HEK293 (cell line): ENCODE results near the gene HDAC11.

Source experiments
- CTCF ChIA-PET: fragments of 350-600 bp; formaldehyde crosslinking; extraction: SDS; loops from one replicate; lab custom pipeline; 2021; ENCODE audit warnings: antibody characterized with exemption; lab: Yijun Ruan, JAX
- POLR2A ChIA-PET: fragments of 300-600 bp; formaldehyde crosslinking; extraction: SDS; loops from one replicate; lab custom pipeline; 2020; ENCODE audit warnings: antibody characterized with exemption, inconsistent platforms; lab: Yijun Ruan, JAX
- H3K27ac ChIP-seq: fragments of 200-500 bp; sonication (Bioruptor generic); 2 replicates; pipeline ENCODE4 v1.5.1; 2014; ENCODE audit warnings: low read depth, low read length, control low read depth, inconsistent platforms; ENCODE audit errors: extremely low read depth
- H3K36me3 ChIP-seq, 2 experiments: fragments of 200-500 bp in 1 of 2; sonication (Bioruptor generic) in 1 of 2; 1 replicate in 1 of 2; 2 replicates in 1 of 2; pipeline ENCODE4 v1.5.1; 2014 to 2017; ENCODE audit warnings: inconsistent platforms in 2 of 2, low read length in 2 of 2; ENCODE audit not compliant: control insufficient read depth in 2 of 2, insufficient read depth in 1 of 2
- H3K4me1 ChIP-seq: fragments of 200-500 bp; sonication (Bioruptor generic); 2 replicates; pipeline ENCODE4 v1.5.1; 2014; ENCODE audit warnings: mild to moderate bottlenecking, low read length, inconsistent platforms; ENCODE audit not compliant: control insufficient read depth, insufficient read depth
- H3K4me3 ChIP-seq: 2 replicates; pipeline ENCODE4 v1.5.1; 2011; ENCODE audit warnings: low read depth, mild to moderate bottlenecking, control low read depth, low read length, moderate library complexity
- H3K9me3 ChIP-seq: fragments of 200-500 bp; sonication (Bioruptor generic); 2 replicates; pipeline ENCODE4 v1.5.1; 2014; ENCODE audit warnings: low read depth, low read length, inconsistent platforms; ENCODE audit not compliant: control insufficient read depth, insufficient read depth
- CTCF ChIP-seq: fragments of 450-650 bp; formaldehyde crosslinking; IDR thresholded peaks from 2 replicates; pipeline ENCODE4 v1.5.1; 2016; ENCODE audit warnings: missing biosample characterization, missing genetic modification characterization
- GLIS1 ChIP-seq: fragments of 450-650 bp; formaldehyde crosslinking; IDR thresholded peaks from 2 replicates; pipeline ENCODE4 v1.5.1; 2016; ENCODE audit warnings: missing biosample characterization, missing genetic modification characterization
- IKZF3 ChIP-seq: fragments of 450-650 bp; IDR thresholded peaks from 2 replicates; pipeline ENCODE4 v1.5.0; 2018; ENCODE audit warnings: missing biosample characterization, mild to moderate bottlenecking, missing genetic modification characterization, moderate library complexity
- MZF1 ChIP-seq: fragments of 450-650 bp; formaldehyde crosslinking; IDR thresholded peaks from 2 replicates; pipeline ENCODE4 v1.5.1; 2017; ENCODE audit warnings: missing biosample characterization, missing genetic modification characterization, borderline replicate concordance
- PRDM6 ChIP-seq: fragments of 450-650 bp; formaldehyde crosslinking; IDR thresholded peaks from 2 replicates; pipeline ENCODE4 v1.5.1; 2017; ENCODE audit warnings: missing biosample characterization, missing genetic modification characterization
- SP2 ChIP-seq: fragments of 450-650 bp; formaldehyde crosslinking; IDR thresholded peaks from 2 replicates; pipeline ENCODE4 v1.5.1; 2016; ENCODE audit warnings: missing biosample characterization, missing genetic modification characterization
- TCF7L2 ChIP-seq: IDR thresholded peaks from 2 replicates; pipeline ENCODE4 v1.6.1; 2011; ENCODE audit warnings: low read depth, mild to moderate bottlenecking, inconsistent platforms, low read length, moderate library complexity, borderline replicate concordance
- WT1 ChIP-seq: fragments of 450-650 bp; formaldehyde crosslinking; IDR thresholded peaks from 2 replicates; pipeline ENCODE4 v1.5.1; 2016; ENCODE audit warnings: missing biosample characterization, missing genetic modification characterization
- ZIC2 ChIP-seq: fragments of 450-650 bp; formaldehyde crosslinking; IDR thresholded peaks from 2 replicates; pipeline ENCODE4 v1.5.1; 2016; ENCODE audit warnings: missing biosample characterization, missing genetic modification characterization
- ZNF148 ChIP-seq: fragments of 450-650 bp; formaldehyde crosslinking; IDR thresholded peaks from 2 replicates; pipeline ENCODE4 v1.5.0; 2017; ENCODE audit warnings: missing biosample characterization, missing genetic modification characterization, borderline replicate concordance
- ZNF16 ChIP-seq: fragments of 450-650 bp; formaldehyde crosslinking; IDR thresholded peaks from 2 replicates; pipeline ENCODE4 v1.5.1; 2016; ENCODE audit warnings: low read depth, missing biosample characterization, missing genetic modification characterization
- ZNF175 ChIP-seq: fragments of 450-650 bp; formaldehyde crosslinking; IDR thresholded peaks from 2 replicates; pipeline ENCODE4 v1.5.1; 2016; ENCODE audit warnings: missing biosample characterization, missing genetic modification characterization
- ZNF335 ChIP-seq: fragments of 450-650 bp; formaldehyde crosslinking; conservative IDR thresholded peaks from 2 replicates; pipeline ENCODE4 v1.5.1; 2016; ENCODE audit warnings: missing biosample characterization, missing genetic modification characterization
- ZNF341 ChIP-seq: fragments of 450-650 bp; formaldehyde crosslinking; IDR thresholded peaks from 2 replicates; pipeline ENCODE4; 2016; ENCODE audit warnings: low read depth, missing biosample characterization, missing genetic modification characterization
- ZNF404 ChIP-seq: fragments of 450-650 bp; formaldehyde crosslinking; IDR thresholded peaks from 2 replicates; pipeline ENCODE4 v1.5.1; 2017; ENCODE audit warnings: missing biosample characterization, missing genetic modification characterization
- ZNF473 ChIP-seq: fragments of 450-650 bp; formaldehyde crosslinking; IDR thresholded peaks from 2 replicates; pipeline ENCODE4 v1.5.1; 2017; ENCODE audit warnings: missing biosample characterization, missing genetic modification characterization
- ZNF488 ChIP-seq: fragments of 450-650 bp; formaldehyde crosslinking; IDR thresholded peaks from 2 replicates; pipeline ENCODE4 v1.5.1; 2016; ENCODE audit warnings: missing biosample characterization, missing genetic modification characterization
- ZNF544 ChIP-seq: fragments of 450-650 bp; formaldehyde crosslinking; IDR thresholded peaks from 2 replicates; pipeline ENCODE4 v1.5.0; 2017; ENCODE audit warnings: missing biosample characterization, missing genetic modification characterization
- ZNF692 ChIP-seq: fragments of 450-650 bp; formaldehyde crosslinking; IDR thresholded peaks from 2 replicates; pipeline ENCODE4 v1.5.1; 2016; ENCODE audit warnings: missing biosample characterization, missing genetic modification characterization
- ZNF791 ChIP-seq: fragments of 450-650 bp; formaldehyde crosslinking; IDR thresholded peaks from 2 replicates; pipeline ENCODE4 v1.5.1; 2016; ENCODE audit warnings: missing biosample characterization, missing genetic modification characterization
- ZSCAN23 ChIP-seq: fragments of 450-650 bp; formaldehyde crosslinking; IDR thresholded peaks from 2 replicates; pipeline ENCODE4 v1.5.1; 2016; ENCODE audit warnings: missing biosample characterization, missing genetic modification characterization
- ZSCAN4 ChIP-seq: fragments of 450-650 bp; formaldehyde crosslinking; IDR thresholded peaks from 2 replicates; pipeline ENCODE4 v1.5.1; 2017; ENCODE audit warnings: missing biosample characterization, missing genetic modification characterization

Gene HDAC11

GRCh38 chr3:13539671-13540070 is 59.6 kb downstream of the HDAC11 start:
- H3K4me1 ChIP-seq, result no peaks in the 10 kb centered on the region
- no peak overlapping the region for H3K4me3 ChIP-seq
- H3K9me3 ChIP-seq, result no peaks in the 10 kb centered on the region
- ChIA-PET CTCF (interaction anchor here (0.7 to 1.8 kb wide), 5 partner anchors 11 to 111 kb away, joined by 3 to 6 read pairs (median 4); no protein-coding TSS in a partner anchor), POLR2A (no interaction called here)
- no peaks in the 10 kb centered on the region for H3K36me3 ChIP-seq
- H3K27ac ChIP-seq, result no peak overlapping the region
- TF ChIP-seq ZNF488 (tag by site-specific recombination) (no peak), ZNF791 (no peak), ZNF16 (tag by site-specific recombination) (no peak), ZNF335 (no peak), ZNF544 (tag by site-specific recombination) (no peak), ZSCAN23 (tag by site-specific recombination) (no peak), ZNF148 (no peak), SP2 (tag by site-specific recombination) (no peak), ZSCAN4 (tag by site-specific recombination) (no peak)

GRCh38 chr3:13540297-13540995 is 60.3 kb downstream of the HDAC11 start:
- Histone ChIP-seq H3K4me1 (no peaks in the 10 kb centered on the region), H3K9me3 (no peaks in the 10 kb centered on the region), H3K4me3 (no peak overlapping the region), H3K36me3 (no peaks in the 10 kb centered on the region), H3K27ac (no peak overlapping the region)
- POLR2A ChIA-PET, result no interaction called here
- CTCF ChIA-PET, result interaction anchor here (1.3 to 2.0 kb wide), 3 partner anchors 11 to 111 kb away, joined by 4 to 8 read pairs (median 6); no protein-coding TSS in a partner anchor
- TF ChIP-seq ZNF692, result no peak
- no peak for TF ChIP-seq ZNF473 (tag by site-specific recombination)
- no peak for TF ChIP-seq WT1
- TF ChIP-seq ZNF404 (tag by site-specific recombination), result no peak
- TF ChIP-seq TCF7L2, result no peak
- TF ChIP-seq ZNF175, result no peak
- peak; percentile 25; the same call in 1 of the 2 replicates for TF ChIP-seq GLIS1 (tag by site-specific recombination)
- no peak for TF ChIP-seq IKZF3 (tag by site-specific recombination)
- TF ChIP-seq ZNF341 (tag by site-specific recombination), result no peak
- TF ChIP-seq CTCF (tag by site-specific recombination), result no peak
- TF ChIP-seq ZIC2 (tag by site-specific recombination), result peak; percentile 33; the same call in 1 of the 2 replicates
- no peak for TF ChIP-seq PRDM6 (tag by site-specific recombination)
- TF ChIP-seq MZF1 (tag by site-specific recombination), result no peak
